ENCODE measurements around the gene CABLES1. TPM values are rescaled to one million over a fixed set of nuclear protein-coding genes. Genes with fewer than 3 reads are reported as not detected.
"Not testable (repeated sequence)": the region's sequence is repeated elsewhere in the genome, so short reads cannot be mapped to it uniquely, and the experiment has no call there.

CABLES1 gene
- total and polyA plus RNA-seq, 9 donors, result 3.7 to 8.6 (median 6.2) TPM

- H3K36me3 ChIP-seq (ENCODE audit: control insufficient read depth, insufficient read depth, low read length), result peaks cover 8% of the 10 kb centered on the region
- no peak overlapping the region for H3K4me3 ChIP-seq (ENCODE audit: low read length)
- H3K27me3 ChIP-seq (ENCODE audit: control insufficient read depth, insufficient read depth, low read length), result no peaks in the 10 kb centered on the region
- no peak overlapping the region for H3K27ac ChIP-seq (ENCODE audit: low read length)
- no peak for DNase-seq
- no peaks in the 10 kb centered on the region for H3K9me3 ChIP-seq (replicated peaks; ENCODE audit: control insufficient read depth, low read depth, low read length)
- H3K4me1 ChIP-seq (ENCODE audit: control insufficient read depth, insufficient read depth, low read length), result peaks cover 41% of the 10 kb centered on the region
- 67% methylated on average over 3 of the region's 7 CpGs for WGBS (ENCODE audit: insufficient coverage)
Measured at GRCh38 chr18:23260926-23261590, 125.8 kb downstream of the CABLES1 start.

- Histone ChIP-seq H3K9me3 (replicated peaks; ENCODE audit: control insufficient read depth, low read depth, low read length) (no peaks in the 10 kb centered on the region), H3K27me3 (ENCODE audit: control insufficient read depth, insufficient read depth, low read length) (no peaks in the 10 kb centered on the region), H3K27ac (ENCODE audit: low read length) (no peak overlapping the region), H3K36me3 (ENCODE audit: control insufficient read depth, insufficient read depth, low read length) (no peaks in the 10 kb centered on the region), H3K4me3 (ENCODE audit: low read length) (no peak overlapping the region), H3K4me1 (ENCODE audit: control insufficient read depth, insufficient read depth, low read length) (peaks cover 55% of the 10 kb centered on the region)
- WGBS (ENCODE audit: insufficient coverage), result 100% methylated on average over 1 of the region's 9 CpGs
- DNase-seq, result no peak
Measured at GRCh38 chr18:23263551-23264235, 128.4 kb downstream of the CABLES1 start.

GRCh38 chr18:23265682-23266399, 130.6 kb downstream of the CABLES1 start:
- Histone ChIP-seq H3K27ac (ENCODE audit: low read length) (no peak overlapping the region), H3K27me3 (ENCODE audit: control insufficient read depth, insufficient read depth, low read length) (no peaks in the 10 kb centered on the region), H3K36me3 (ENCODE audit: control insufficient read depth, insufficient read depth, low read length) (no peaks in the 10 kb centered on the region), H3K4me1 (ENCODE audit: control insufficient read depth, insufficient read depth, low read length) (peaks cover 35% of the 10 kb centered on the region), H3K9me3 (replicated peaks; ENCODE audit: control insufficient read depth, low read depth, low read length) (peaks cover 6% of the 10 kb centered on the region), H3K4me3 (ENCODE audit: low read length) (no peak overlapping the region)
- 49% methylated on average over 4 of the region's 7 CpGs for WGBS (ENCODE audit: insufficient coverage)
- peak; percentile 42 for DNase-seq

GRCh38 chr18:23266717-23267446, 131.6 kb downstream of the CABLES1 start:
- DNase-seq, result no peak
- no peak overlapping the region for H3K4me3 ChIP-seq (ENCODE audit: low read length)
- peaks cover 6% of the 10 kb centered on the region for H3K9me3 ChIP-seq (replicated peaks; ENCODE audit: control insufficient read depth, low read depth, low read length)
- no peaks in the 10 kb centered on the region for H3K36me3 ChIP-seq (ENCODE audit: control insufficient read depth, insufficient read depth, low read length)
- peaks cover 33% of the 10 kb centered on the region for H3K4me1 ChIP-seq (ENCODE audit: control insufficient read depth, insufficient read depth, low read length)
- 72% methylated on average over 16 of the region's 20 CpGs for WGBS (ENCODE audit: insufficient coverage)
- no peak overlapping the region for H3K27ac ChIP-seq (ENCODE audit: low read length)
- H3K27me3 ChIP-seq (ENCODE audit: control insufficient read depth, insufficient read depth, low read length), result no peaks in the 10 kb centered on the region

GRCh38 chr18:23267447-23267776, 132.1 kb downstream of the CABLES1 start:
- H3K9me3 ChIP-seq (replicated peaks; ENCODE audit: control insufficient read depth, low read depth, low read length), result peaks cover 6% of the 10 kb centered on the region
- H3K27me3 ChIP-seq (ENCODE audit: control insufficient read depth, insufficient read depth, low read length), result no peaks in the 10 kb centered on the region
- DNase-seq, result no peak
- no peak overlapping the region for H3K4me3 ChIP-seq (ENCODE audit: low read length)
- H3K27ac ChIP-seq (ENCODE audit: low read length), result no peak overlapping the region
- 79% methylated on average over 6 of the region's 6 CpGs for WGBS (ENCODE audit: insufficient coverage)
- H3K4me1 ChIP-seq (ENCODE audit: control insufficient read depth, insufficient read depth, low read length), result peaks cover 33% of the 10 kb centered on the region
- no peaks in the 10 kb centered on the region for H3K36me3 ChIP-seq (ENCODE audit: control insufficient read depth, insufficient read depth, low read length)

- Histone ChIP-seq H3K4me1 (ENCODE audit: control insufficient read depth, insufficient read depth, low read length) (peaks cover 31% of the 10 kb centered on the region), H3K27ac (ENCODE audit: low read length) (no peak overlapping the region), H3K27me3 (ENCODE audit: control insufficient read depth, insufficient read depth, low read length) (no peaks in the 10 kb centered on the region), H3K4me3 (ENCODE audit: low read length) (no peak overlapping the region), H3K36me3 (ENCODE audit: control insufficient read depth, insufficient read depth, low read length) (no peaks in the 10 kb centered on the region), H3K9me3 (replicated peaks; ENCODE audit: control insufficient read depth, low read depth, low read length) (peaks cover 6% of the 10 kb centered on the region)
- 71% methylated on average over 5 of the region's 8 CpGs for WGBS (ENCODE audit: insufficient coverage)
- DNase-seq, result no peak
Measured at GRCh38 chr18:23268641-23269040, 133.4 kb downstream of the CABLES1 start.

- H3K4me3 ChIP-seq (ENCODE audit: low read length); H3K27ac ChIP-seq (ENCODE audit: low read length); DNase-seq; H3K36me3 ChIP-seq (ENCODE audit: control insufficient read depth, insufficient read depth, low read length); H3K27me3 ChIP-seq (ENCODE audit: control insufficient read depth, insufficient read depth, low read length); H3K9me3 ChIP-seq (replicated peaks; ENCODE audit: control insufficient read depth, low read depth, low read length): not testable (repeated sequence)
- H3K4me1 ChIP-seq (ENCODE audit: control insufficient read depth, insufficient read depth, low read length), result peaks cover 29% of the 10 kb centered on the region
- no CpG with 5 or more reads among the region's 1 CpG for WGBS (ENCODE audit: insufficient coverage)
Measured at GRCh38 chr18:23269068-23269467, 133.8 kb downstream of the CABLES1 start.

GRCh38 chr18:23269928-23270327, 134.6 kb downstream of the CABLES1 start:
- H3K4me3 ChIP-seq (ENCODE audit: low read length), result no peak overlapping the region
- no peak overlapping the region for H3K27ac ChIP-seq (ENCODE audit: low read length)
- H3K27me3 ChIP-seq (ENCODE audit: control insufficient read depth, insufficient read depth, low read length), result no peaks in the 10 kb centered on the region
- H3K36me3 ChIP-seq (ENCODE audit: control insufficient read depth, insufficient read depth, low read length), result no peaks in the 10 kb centered on the region
- no CpG with 5 or more reads among the region's 2 CpGs for WGBS (ENCODE audit: insufficient coverage)
- H3K9me3 ChIP-seq (replicated peaks; ENCODE audit: control insufficient read depth, low read depth, low read length), result peaks cover 6% of the 10 kb centered on the region
- H3K4me1 ChIP-seq (ENCODE audit: control insufficient read depth, insufficient read depth, low read length), result peaks cover 26% of the 10 kb centered on the region
- no peak for DNase-seq

- Histone ChIP-seq H3K4me1 (ENCODE audit: control insufficient read depth, insufficient read depth, low read length) (peaks cover 25% of the 10 kb centered on the region), H3K9me3 (replicated peaks; ENCODE audit: control insufficient read depth, low read depth, low read length) (peaks cover 6% of the 10 kb centered on the region), H3K27ac (ENCODE audit: low read length) (no peak overlapping the region), H3K36me3 (ENCODE audit: control insufficient read depth, insufficient read depth, low read length) (no peaks in the 10 kb centered on the region), H3K4me3 (ENCODE audit: low read length) (no peak overlapping the region), H3K27me3 (ENCODE audit: control insufficient read depth, insufficient read depth, low read length) (no peaks in the 10 kb centered on the region)
- no peak for DNase-seq
- 49% methylated on average over 2 of the region's 4 CpGs for WGBS (ENCODE audit: insufficient coverage)
Measured at GRCh38 chr18:23270986-23271680, 135.8 kb downstream of the CABLES1 start.

All from muscle of leg (tissue), 11 donors.